HG02938 (cell line): ENCODE results near the gene CNTD1.
A peak's percentile ranks its signal among the peaks of the same experiment; 100 is the strongest.

Experiments
- ATAC-seq: cut with Tn5 transposase; IDR thresholded peaks from one replicate; pipeline ENCODE4 v1.9.1; 2021; ENCODE audit warnings: mild to moderate bottlenecking, moderate library complexity; ENCODE audit not compliant: unreplicated experiment

Gene CNTD1

DNA sequence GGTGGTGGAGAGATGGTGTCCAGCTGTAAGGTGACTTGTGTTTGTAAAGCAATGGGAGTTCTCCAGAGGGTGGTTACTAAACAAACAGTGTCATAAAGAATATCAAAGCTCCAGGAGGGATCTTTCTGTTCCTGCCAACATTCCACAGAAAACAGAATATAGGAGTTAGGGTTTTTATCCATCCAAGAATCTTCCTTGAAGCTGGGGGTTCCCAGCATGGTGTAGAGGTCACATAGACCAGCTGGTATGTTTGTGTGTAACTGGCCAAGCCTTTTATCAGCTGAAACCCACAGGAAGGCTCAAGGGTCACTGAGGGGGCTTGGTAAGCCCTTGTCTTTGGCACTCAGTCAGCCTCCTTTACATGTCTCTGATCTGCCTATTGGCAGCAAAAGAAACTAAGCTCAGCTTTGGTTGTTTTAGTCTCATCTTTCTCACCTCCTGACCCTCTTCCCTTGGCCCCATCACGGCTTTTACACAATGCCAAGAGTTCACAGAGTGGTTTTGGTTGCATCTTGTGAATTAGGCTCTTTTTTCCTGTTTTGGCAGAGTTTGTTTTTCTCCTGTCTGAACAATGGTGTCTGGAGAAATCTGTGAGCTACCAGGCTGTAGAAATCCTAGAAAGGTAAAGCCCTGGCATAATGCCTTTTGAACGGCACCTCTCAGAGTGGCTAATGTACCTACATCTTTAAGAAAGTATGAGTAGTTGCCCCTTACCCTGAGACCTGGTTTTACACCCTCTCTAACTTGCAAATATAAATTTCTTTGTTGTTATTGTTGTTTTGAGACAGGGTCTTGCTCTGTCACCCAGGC lies 4.6 kb downstream of the CNTD1 start:
- ATAC-seq: no peak

DNA sequence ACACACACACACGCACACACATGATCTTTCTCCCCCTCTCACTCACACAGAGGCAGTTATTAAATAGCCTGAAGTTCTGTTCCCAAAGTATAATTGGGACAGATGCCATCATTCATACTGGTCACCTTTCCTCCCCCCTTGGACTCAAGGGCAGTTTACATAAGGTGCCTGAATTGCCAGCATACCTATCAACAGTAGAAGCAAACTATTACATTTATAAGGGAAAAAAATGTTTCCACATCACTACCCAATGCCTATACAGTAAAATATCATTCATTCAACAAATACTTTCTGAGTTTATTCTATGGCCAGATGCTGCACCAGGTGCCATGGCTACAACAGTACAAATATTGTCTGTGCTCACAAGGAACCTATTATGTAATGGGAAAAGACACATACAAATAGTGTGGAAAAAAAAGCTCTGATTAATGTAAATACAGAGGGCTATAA lies 6.3 kb downstream of the CNTD1 start:
- no peak for ATAC-seq

DNA sequence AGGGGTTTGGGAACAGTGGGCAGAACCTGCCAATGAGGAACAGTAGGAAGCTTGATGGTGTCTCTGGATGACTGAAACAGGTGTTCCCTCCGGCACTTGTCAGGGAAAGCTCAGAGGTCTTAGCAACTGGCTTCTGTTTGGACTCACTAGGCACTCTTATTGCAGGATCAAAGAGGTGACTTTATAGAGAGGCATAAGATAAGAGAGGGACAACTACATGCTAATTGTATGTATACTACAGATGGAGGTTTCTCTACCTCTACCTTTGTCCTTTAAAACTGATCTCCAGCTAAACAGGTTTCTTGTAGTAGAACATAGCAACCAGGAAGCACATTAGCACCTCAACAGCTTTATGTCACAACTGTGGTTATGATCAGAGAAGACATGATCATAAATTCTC lies 7.6 kb downstream of the CNTD1 start:
- no peak for ATAC-seq

DNA sequence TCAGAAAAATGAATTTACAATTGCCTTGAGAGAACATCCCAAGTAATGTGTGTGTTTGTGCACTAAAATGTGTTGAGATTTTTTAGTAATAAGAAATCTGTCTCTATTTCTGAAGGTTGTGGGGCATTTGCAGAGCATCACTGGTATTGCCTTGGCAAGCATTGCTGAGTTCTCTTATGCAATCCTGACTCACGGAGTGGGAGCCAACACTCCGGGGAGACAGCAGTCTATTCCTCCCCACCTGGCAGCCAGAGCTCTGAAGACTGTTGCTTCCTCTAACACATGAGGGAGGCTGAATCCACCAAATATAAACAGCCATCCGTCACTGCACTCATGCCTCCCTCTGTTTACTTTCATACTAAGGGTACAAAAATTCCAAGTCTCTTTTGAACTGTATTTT lies 10.6 kb downstream of the CNTD1 start:
- no peak for ATAC-seq

DNA sequence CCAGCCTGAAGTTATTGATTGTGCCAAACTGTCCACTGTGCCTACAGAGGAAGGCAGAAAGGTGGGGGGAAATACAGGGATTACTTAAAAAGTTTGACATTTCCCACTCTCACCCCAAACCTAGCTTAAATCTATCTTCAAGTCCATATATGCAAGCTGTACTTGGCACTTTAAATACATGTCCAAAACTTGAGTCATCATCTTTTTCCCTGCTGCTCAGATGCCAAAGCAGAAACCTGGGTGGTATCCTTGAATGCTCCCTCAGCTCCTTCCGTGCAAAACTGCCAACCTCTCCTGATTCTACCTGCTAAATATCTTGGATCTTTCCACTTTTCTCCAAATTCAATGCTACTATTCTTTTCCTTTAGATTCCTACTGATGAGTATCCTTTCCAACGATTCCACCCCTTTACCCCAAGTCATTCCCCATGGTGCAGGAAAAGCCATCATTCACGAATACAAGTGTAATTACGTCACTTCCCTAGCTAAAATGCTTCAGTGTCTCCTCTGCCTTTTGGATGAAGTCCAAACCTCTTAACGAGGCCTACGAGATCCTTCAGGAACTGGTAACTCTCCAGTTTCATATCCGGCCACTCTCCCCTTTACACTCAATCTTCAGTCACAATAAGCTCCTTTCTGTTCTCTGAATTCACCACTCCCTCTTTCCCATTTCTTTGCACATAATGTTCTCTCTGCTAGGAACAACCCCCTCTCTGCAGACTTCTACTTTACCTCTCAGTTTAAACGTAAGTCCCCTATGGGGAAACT lies 16.2 kb downstream of the CNTD1 start:
- ATAC-seq: no peak

DNA sequence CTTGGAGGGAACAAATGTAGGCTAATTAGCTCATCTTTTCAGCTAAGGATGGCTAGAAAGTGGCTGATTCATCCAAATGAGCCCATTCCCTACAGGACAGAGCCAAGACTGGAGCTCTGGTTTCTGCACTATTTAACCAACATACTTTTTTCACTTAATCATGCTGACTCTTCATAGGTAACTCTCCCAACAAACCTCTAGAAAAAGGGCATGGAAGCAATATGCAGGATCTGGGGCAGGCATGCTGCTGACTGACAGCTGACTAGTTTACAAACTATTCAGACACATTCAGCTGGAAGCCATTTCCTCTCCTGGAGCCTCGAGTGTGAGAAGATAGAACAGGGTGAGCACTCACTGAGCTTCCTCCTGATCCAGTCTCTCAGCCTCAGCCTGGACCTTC lies 19.2 kb downstream of the CNTD1 start:
- ATAC-seq: no peak

DNA sequence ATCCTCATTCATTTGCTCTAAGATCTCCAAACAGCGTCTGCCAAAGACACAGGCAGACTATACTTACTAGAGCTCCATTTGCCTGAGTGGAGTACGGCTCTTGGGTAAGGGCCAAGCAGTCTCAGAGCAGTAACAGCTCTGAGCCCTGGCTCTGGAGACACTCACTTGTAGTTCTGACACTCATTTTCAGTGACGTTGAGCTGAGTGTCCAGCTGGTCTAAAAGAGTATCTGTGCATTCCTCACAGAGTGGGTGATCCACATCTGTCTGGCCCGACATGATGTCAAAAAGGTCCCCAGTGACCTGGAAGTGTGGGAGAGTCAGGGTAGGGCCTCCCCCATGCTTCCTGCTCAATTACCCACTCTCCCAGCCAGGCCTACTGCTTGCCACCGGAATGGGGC lies 19.7 kb downstream of the CNTD1 start:
- no peak for ATAC-seq

DNA sequence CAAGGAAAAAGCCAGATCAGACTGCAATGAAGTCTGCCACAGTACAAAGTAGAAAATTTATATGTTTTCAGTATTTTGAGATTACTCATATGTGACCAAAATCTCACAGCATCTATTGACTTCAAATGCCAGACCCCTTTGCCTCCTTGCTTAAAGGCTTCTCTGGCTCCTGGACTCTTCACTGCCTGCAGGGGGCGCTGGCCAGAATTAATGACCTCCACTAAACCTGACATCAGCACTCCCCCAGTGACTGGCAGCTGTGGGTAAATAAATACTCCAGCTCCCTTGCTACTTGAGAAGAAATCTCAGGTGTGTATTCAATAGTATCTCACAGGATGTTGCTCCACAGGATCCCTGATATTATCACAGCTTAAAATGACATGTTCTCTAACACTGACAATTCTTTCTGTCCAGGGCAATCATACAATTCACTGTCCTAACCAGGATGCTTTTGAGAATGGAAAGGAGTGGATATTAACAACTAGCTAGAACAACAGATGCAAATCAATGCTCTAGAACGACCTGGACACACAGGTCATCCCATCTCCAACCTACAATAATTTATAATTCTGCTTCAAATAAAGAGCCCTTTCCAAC lies 21.4 kb downstream of the CNTD1 start:
- ATAC-seq: no peak

DNA sequence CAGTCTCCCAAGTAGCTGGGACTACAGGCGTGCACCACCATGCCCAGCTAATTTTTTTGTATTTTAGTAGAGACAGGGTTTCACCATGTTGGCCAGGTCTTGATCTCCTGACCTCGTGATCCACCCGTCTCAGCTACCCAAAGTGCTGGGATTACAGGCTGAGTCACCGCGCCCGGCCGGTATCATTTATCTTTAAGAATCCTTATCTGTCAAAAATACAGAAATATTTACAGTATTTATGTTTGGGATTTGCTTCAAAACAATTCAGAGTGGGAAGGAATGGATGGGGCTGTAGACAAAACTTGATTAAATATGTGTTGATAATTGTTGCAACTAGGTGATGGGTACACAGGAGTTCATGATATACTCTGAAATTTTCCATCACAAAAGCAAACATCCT lies 22.5 kb downstream of the CNTD1 start:
- no peak for ATAC-seq

DNA sequence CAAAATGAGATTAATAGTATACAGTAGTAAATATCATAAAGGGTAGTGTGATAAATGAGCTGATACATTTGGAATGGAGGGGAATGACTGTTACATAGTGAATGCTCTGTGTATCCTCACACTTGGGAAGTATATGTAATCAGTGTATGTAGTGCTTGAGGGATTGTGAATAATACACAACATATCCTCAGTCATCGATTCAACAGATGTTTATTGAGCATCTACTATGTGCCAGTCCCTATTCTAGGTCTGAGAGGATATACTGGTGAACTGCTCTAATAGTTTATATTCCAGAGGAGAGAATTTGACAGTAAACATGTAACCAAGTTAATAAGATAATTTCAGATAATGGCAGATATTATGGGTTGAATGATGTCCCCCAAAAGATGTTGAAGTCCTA lies 28.8 kb downstream of the CNTD1 start:
- no peak for ATAC-seq

DNA sequence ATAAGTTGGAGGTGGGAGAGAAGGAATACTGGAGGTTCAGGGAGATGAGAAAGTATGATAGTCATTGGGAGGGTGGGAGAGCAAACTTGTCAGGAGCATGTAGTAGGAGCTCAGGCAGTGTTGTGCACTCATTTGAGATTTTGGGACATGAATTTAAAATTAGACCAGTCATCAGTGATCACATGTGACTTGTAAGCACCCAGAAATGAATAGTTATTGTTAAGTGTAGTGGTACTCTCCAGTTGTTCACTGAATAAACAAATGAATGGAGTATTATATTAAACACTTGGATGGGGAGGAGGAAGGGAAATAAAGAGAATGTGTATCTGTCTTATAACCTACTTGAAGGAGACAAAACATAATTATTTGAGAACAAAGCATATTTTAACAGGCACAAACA lies 32.3 kb downstream of the CNTD1 start:
- ATAC-seq: no peak

DNA sequence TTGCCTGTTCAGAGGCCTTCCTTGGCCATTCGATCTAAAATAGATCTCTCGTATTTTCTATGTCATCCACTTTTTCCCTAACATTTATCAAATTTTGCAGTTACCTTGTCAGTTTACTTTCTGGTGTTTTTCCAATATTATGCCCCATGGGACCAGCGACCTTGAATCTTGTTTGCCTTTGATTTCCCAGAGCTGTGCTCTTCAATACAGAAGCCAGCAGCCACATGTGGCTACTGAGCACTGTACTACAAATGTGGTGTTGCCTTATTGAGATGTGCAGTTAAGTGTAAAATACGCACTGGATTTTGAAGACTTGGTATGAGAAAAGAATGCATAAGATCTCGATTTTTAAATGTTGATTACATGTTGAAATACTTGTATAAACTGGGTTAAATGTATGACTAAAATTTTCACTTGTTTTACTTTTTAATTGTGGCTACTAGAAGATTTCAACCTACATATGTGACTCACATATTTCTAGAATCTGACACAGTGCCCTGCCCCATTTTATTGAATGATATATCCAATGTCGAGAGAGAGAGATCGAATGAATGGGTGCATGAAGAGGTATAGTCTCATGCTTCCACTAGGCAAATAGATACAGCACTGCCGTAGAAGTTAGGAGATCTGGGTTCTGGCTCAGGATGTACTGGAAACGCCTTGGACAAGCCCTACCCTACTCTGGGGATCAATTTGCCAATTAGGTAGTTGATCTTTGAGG lies 33.7 kb downstream of the CNTD1 start:
- peak; percentile 20 for ATAC-seq

DNA sequence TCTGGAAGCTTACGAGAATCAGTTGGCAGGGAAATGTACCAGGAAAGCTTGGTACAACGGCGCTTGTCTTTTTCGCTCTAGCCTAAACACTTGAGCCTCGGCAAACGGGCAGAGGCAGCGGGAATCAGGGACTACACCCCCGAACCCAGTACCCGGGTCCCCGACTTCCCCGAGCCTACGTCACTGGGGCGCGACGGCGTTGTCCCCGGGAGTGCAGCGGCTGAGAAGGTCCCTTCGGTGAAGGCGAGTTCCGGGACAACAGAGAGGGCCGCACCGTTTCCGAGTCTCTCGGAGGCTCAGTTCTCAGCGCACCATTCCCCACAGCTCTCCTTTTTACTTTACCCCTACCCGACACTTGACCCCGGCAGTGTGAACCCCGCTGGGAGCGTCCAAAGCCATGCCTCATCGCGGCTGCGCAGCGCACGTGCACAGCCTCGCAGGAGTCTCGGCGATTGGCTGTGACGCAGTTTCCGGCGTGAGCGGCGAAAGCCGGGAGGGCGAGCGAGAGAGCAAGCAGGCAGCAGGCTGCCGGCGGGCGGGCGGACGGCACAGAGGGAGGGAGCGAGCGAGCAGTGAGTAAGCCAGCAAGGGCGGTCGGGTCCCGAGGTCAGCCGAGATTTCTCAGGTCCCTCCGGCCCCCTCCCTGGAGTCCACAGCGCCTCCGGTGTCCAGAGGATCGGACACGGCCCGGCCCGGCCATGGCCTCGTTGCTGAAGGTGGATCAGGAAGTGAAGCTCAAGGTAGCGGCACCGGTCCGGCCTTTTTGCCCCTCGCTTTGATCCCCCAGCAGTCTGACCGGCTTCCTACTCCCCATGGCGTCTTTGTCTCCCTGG lies 34.5 kb downstream of the CNTD1 start, which contains the start of gene PSME3:
PSME3 (plus strand) TSS at position 464 of the 833 bp plus-strand sequence; CDS start at position 699, 235 bp downstream.
- ATAC-seq: peak; percentile 66

DNA sequence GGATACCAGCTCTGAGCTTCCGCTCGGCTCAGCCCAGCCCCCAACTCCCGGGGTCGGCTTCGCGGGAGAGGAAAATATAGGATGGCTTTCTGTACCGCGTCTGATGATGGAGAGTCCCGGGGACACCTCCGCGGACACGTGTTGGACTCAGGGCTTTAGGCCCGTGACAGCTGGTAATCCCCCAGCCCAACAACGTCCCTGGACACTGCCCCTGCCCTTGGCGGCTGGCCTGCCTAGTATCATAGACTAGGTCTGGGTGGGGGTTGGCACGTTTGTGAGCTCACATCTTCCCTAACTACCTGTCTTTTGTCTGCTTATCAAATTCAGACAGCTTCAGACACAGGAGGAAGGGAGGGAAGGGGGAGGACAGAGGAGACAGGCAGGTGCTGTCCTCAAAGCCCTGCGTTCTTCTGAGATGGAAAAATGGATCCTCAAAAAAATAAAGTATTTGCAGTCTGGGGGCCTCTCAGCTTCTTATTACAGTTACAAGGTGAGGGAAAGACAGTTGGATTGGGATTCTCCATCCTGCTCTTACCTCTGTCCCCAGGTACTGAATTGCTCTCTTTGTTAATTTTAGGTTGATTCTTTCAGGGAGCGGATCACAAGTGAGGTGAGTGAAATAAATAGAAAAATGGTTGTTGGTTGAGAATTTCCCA lies 35.2 kb downstream of the CNTD1 start:
- ATAC-seq: no peak

DNA sequence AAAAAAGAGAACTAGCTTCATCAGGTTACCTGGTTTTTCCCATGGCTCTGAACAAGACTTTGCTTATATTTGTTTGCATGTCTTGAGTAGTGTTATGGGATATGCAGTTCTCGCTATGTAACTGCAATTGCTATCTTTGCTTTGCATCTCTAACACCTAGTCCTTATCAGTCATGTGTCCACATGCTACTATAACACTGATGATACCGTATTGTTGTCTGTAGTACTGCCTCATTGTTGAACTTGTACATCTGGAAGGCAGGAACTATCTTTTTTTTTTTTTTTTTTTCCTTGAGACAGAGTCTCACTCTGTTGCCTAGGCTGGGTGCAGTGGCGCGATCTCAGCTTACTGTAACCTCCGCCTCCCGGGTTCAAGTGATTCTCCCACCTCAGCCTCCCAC lies 37.1 kb downstream of the CNTD1 start:
- no peak for ATAC-seq

DNA sequence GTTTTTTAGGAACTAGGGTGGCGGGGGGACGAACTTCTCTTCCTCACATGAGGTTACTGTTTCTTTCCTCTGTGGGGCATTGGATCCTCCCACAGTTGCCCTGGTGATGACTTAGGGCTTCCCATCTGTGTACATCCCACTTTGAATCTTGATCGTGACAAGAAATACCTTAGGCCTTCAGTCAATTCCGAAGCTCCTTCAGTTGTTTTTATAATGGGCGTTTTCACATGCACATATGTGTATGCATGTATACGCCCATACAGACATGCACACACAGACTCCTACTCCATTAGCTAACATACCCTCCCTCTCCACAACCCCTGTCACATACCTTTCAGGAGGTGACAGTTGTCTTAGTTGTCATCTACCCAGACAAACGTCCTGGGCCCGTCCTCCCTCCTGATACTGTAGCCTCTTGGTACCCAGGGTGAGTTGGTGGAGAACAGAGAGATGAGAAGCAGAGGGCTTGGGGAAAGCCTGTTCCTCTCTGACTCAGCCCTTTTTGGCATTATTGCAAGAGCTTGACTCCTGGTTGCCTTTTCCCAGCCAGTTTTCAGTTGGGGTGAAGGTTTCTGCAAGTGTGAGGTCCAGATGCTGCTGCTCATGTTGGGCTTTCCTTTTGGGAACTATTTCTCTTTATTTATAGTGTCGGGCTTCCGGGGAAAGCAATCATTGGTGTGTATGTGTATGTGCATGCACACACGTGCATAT lies 43.5 kb downstream of the CNTD1 start:
- no peak for ATAC-seq

DNA sequence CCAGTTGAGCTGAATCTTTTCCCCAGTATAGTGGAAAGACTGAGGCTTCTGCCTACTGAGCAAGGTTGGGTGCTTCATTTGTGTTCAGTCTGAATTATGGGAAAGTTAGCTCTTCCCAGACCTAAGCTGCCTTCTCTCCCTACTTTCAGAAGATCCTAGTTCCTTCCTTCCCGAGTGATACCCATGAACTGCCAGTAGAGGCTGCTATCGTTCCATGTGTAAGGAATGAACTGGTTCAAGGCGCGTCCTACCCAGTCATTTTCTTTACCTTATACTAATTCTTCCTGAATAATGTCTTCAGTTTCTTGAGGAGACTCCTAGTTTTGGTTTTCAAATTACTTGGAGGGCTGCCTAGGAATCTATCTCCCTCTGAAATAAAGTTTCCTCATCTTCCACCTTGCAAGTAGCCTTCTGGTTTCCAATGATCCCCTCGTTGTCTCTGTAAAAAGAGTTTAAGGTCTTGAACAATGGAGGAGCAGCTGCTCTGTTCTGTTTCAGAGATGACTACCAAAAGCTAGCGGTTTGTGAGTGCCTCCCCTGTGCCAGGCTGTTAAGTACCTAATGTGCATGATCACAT lies 44.8 kb downstream of the CNTD1 start:
- no peak for ATAC-seq

DNA sequence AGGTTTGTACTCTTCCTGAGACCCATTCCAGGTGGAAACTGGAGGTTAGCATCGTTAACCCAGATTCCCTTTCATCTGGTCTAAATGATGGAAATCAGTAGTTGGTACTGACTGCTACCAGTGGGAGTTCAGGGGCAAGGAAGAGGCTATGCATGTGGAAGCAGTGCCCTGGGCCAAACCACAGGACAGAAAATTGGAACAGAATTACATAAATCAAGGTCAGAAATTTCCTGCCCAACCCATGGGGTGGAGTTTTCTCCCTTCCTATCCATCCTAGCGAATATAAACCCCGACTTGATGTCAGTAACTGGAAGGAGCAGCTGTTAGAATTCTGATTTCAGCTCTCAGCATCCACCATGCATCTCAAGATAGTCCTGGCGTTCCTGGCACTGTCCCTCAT lies 45.6 kb downstream of the CNTD1 start, which contains the start of gene AOC2:
AOC2 (plus strand) TSS at position 310 of the 400 bp plus-strand sequence; CDS start at position 357, 47 bp downstream.
- no peak for ATAC-seq
